A673 (cell line): ENCODE data around the gene ACKR2. TPM values are rescaled to one million over a fixed set of nuclear protein-coding genes. Genes with fewer than 3 reads are reported as not detected.

Experiments used
- BruUV-seq: library from RNA; stranded (reverse); fragments of 400-500 nt; replicated peaks from 2 replicates; lab custom pipeline; 2021; lab: Mats Ljungman, UMichigan
- CTCF ChIA-PET: fragments of 300-600 bp; sonication (Branson Sonifier 250); formaldehyde crosslinking; loops from one replicate; lab custom pipeline; 2022; ENCODE audit warnings: antibody characterized with exemption; lab: Charles Lee
- POLR2A ChIA-PET: fragments of 300-600 bp; sonication (Branson Sonifier 250); formaldehyde crosslinking; loops from one replicate; lab custom pipeline; 2022; ENCODE audit warnings: antibody characterized with exemption; ENCODE audit not compliant: low non-redundant PET; lab: Charles Lee
- DNase-seq: peaks from one replicate; pipeline ENCODE4 v3.0.0-alpha.2; 2015; ENCODE audit warnings: low spot score
- H3K27ac ChIP-seq: fragments of 200-600 bp; sonication (generic); 2 replicates; pipeline ENCODE4 v1.5.1; 2016; ENCODE audit warnings: mixed run types, low read depth, mild to moderate bottlenecking, mixed read lengths, antibody characterized with exemption, low read length; ENCODE audit not compliant: poor library complexity, severe bottlenecking
- H3K27me3 ChIP-seq: fragments of 200-600 bp; sonication (generic); replicated peaks from 2 replicates; pipeline ENCODE4 v1.6.1; 2017; ENCODE audit warnings: mixed run types, low read depth, mild to moderate bottlenecking, mixed read lengths, antibody characterized with exemption, low read length; ENCODE audit not compliant: insufficient read depth, poor library complexity
- H3K36me3 ChIP-seq: fragments of 200-600 bp; sonication (generic); 2 replicates; pipeline ENCODE4 v1.6.1; 2016; ENCODE audit warnings: mixed run types, mild to moderate bottlenecking, mixed read lengths, antibody characterized with exemption, low read length; ENCODE audit not compliant: insufficient read depth, poor library complexity, severe bottlenecking
- H3K4me1 ChIP-seq: fragments of 200-600 bp; sonication (generic); 2 replicates; pipeline ENCODE4 v1.6.1; 2017; ENCODE audit warnings: mixed run types, mild to moderate bottlenecking, mixed read lengths, antibody characterized with exemption, low read length; ENCODE audit not compliant: insufficient read depth, poor library complexity, severe bottlenecking
- H3K4me3 ChIP-seq: fragments of 200-600 bp; sonication (generic); 2 replicates; pipeline ENCODE4 v1.5.1; 2016; ENCODE audit warnings: low read depth, mixed run types, mild to moderate bottlenecking, mixed read lengths, low read length; ENCODE audit not compliant: poor library complexity, severe bottlenecking
- H3K9me3 ChIP-seq: fragments of 200-600 bp; sonication (generic); 2 replicates; pipeline ENCODE4 v1.6.1; 2016; ENCODE audit warnings: mixed run types, low read depth, mild to moderate bottlenecking, mixed read lengths, antibody characterized with exemption, low read length; ENCODE audit not compliant: poor library complexity, severe bottlenecking
- EZH2 ChIP-seq: fragments of 200-600 bp; sonication (generic); IDR thresholded peaks from 2 replicates; pipeline ENCODE4 v1.6.1; 2017; ENCODE audit warnings: borderline replicate concordance, low read depth, mild to moderate bottlenecking, mixed read lengths, antibody characterized with exemption, low read length; ENCODE audit not compliant: poor library complexity, severe bottlenecking
- intact Hi-C: fragments of 100-400 bp; cut with micrococcal nuclease; formaldehyde crosslinking; loops from one replicate; pipeline ENCODE4 v1.10.0; 2022; ENCODE audit not compliant: unreplicated experiment
- total RNA-seq: library from RNA; stranded (reverse); gene quantifications from 2 replicates; pipeline ENCODE4 v1.2.3, GENCODE V29; 2021
- TF ChIP-seq, protein P1 (sequence below): fragments of 300-800, 200-600 bp; sonication (generic); conservative IDR thresholded peaks from 2 replicates; pipeline ENCODE4 v1.5.1; 2017; ENCODE audit warnings: low read depth, mild to moderate bottlenecking, antibody characterized with exemption, low read length, moderate library complexity, mixed read lengths

Gene ACKR2
- total RNA-seq, 1 experiment from 2014 or later: not detected

DNA sequence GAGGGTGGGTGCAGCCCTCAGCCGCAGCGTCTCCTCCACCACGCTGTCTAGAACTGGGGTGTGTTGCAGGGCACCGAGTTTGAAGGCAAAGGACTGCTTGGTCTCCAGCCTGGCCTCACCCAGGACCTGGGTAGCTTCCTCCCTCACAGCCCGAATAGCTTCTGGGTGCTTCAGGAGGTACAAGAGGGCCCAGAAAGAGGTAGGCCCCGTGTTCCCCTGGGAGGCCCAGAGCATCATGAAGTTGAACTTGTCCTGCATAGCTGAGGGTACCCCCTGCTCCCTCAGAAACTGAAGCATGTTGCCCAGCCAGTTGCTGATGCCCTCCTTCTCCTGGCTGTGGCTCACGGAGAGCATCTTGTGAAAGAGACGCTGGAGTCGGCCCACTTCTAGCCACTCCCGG is 65.5 kb downstream of the ACKR2 start:
- no peak for DNase-seq
- ChIA-PET CTCF (no interaction called here), POLR2A (no interaction called here)
- intact Hi-C loops: no loop called here
- Histone ChIP-seq H3K36me3 (no peaks in the 10 kb centered on the region), H3K27me3 (no peaks in the 10 kb centered on the region), H3K4me1 (no peaks in the 10 kb centered on the region), H3K9me3 (no peaks in the 10 kb centered on the region), H3K4me3 (no peak overlapping the region), H3K27ac (no peak overlapping the region)
- BruUV-seq: no TSS peak
- TF ChIP-seq, protein P1, sequence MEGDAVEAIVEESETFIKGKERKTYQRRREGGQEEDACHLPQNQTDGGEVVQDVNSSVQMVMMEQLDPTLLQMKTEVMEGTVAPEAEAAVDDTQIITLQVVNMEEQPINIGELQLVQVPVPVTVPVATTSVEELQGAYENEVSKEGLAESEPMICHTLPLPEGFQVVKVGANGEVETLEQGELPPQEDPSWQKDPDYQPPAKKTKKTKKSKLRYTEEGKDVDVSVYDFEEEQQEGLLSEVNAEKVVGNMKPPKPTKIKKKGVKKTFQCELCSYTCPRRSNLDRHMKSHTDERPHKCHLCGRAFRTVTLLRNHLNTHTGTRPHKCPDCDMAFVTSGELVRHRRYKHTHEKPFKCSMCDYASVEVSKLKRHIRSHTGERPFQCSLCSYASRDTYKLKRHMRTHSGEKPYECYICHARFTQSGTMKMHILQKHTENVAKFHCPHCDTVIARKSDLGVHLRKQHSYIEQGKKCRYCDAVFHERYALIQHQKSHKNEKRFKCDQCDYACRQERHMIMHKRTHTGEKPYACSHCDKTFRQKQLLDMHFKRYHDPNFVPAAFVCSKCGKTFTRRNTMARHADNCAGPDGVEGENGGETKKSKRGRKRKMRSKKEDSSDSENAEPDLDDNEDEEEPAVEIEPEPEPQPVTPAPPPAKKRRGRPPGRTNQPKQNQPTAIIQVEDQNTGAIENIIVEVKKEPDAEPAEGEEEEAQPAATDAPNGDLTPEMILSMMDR: no peak
- no peak for TF ChIP-seq EZH2

DNA sequence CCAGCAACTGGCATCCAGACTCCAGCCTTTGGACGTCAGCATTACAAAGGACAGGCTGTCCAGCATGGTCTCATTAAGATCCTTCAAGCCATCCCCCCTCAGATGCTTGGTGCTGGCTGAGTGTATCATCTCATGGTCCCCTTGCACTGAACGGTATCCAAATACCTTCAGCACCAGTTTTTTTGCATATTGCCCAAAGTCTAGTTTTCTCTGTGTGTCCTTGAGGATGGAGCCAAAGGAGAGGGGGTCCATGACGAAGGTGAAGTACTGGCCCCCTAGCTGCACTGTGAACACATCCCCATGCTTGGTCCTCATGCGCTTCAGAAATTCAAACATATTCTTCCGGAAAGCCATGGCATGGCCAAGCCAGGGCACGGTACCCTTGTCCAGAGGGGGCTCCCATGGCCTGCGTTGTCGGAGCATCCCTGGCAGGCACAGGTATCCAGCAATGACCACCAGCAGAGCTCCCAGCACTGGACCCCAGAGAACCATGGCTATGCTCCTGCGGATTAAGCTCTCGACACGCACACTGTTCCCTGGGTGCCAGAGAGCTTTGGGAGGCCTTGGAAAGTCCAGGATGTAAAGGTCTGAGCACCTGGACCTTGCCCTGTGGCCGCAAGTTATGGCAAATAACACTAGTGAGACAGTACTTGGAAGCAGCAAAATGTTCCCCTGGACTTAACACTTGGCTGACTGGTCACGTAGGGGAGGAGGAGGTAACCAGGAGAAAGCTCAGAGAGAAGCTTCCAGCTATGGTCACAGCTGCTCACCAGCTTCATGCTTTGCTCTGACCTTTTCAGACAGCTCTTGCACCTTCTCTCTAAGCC is 66.3 kb downstream of the ACKR2 start, which contains the start of gene CYP8B1:
TSS of gene CYP8B1 (minus strand) at position 555 of the 827 bp plus-strand sequence. CDS start at position 492, 63 bp downstream.
- BruUV-seq: no TSS peak
- CTCF ChIA-PET: no interaction called here

DNA sequence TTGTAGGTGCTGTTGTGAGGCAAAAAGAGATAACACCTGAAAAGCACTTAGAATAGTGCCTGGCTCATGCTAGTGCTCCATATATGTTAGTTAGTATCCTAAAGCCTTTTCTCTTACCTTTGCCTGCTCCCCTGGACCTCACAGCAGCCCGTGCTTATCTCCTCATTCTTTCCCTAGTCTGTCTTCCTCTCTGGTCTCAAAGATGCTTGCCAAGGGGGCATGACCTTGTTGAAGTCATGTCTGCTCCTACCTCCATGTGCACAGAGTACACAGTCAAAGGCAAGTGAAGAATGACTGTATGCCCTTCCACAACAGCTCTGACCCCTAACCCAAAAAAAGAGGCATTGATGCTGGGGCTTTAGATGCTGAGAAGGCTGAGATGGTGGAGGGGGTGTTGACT is 67.2 kb downstream of the ACKR2 start:
- no peaks in the 10 kb centered on the region for H3K4me1 ChIP-seq
- intact Hi-C loops: no loop called here
- ChIA-PET CTCF (no interaction called here), POLR2A (no interaction called here)
- no peak overlapping the region for H3K27ac ChIP-seq
- BruUV-seq: no TSS peak
- H3K4me3 ChIP-seq: no peak overlapping the region
- H3K36me3 ChIP-seq: no peaks in the 10 kb centered on the region
- H3K27me3 ChIP-seq: no peaks in the 10 kb centered on the region
- no peak for DNase-seq
- TF ChIP-seq EZH2: no peak
- TF ChIP-seq, protein P1: no peak
- no peaks in the 10 kb centered on the region for H3K9me3 ChIP-seq

More for the DNA sequence above, 66.3 kb downstream of the ACKR2 start, which contains the start of gene CYP8B1:
- DNase-seq: no peak
- POLR2A ChIA-PET: no interaction called here
- Histone ChIP-seq H3K4me3 (no peak within 1 kb of the TSS), H3K9me3 (no peaks in the 10 kb centered on the region), H3K27ac (no peak within 1 kb of the TSS), H3K4me1 (no peaks in the 10 kb centered on the region), H3K27me3 (no peaks in the 10 kb centered on the region), H3K36me3 (no peaks in the 10 kb centered on the region)
- intact Hi-C loops: no loop called here
- no peak for TF ChIP-seq EZH2
- TF ChIP-seq, protein P1: no peak
